Lower leg skin (tissue), 4 donors: ENCODE measurements around the gene LYST. TPM values are rescaled to one million over a fixed set of nuclear protein-coding genes. Genes with fewer than 3 reads are reported as not detected.

Source experiments
- DNase-seq, 2 donors: peaks; one replicate each; pipeline ENCODE4 v3.0.0-alpha.2; 2019; ENCODE audit warnings: low spot score in 2 of 2
- H3K4me3 ChIP-seq: fragments of 200-600 bp; sonication (generic); 2 replicates; pipeline ENCODE4 v1.5.1; 2017; ENCODE audit warnings: mild to moderate bottlenecking, low read depth; ENCODE audit not compliant: poor library complexity, severe bottlenecking
- POLR2A ChIP-seq, 2 donors: fragments of 450-650 bp; IDR thresholded peaks; one replicate each; pipeline ENCODE4 v1.6.1; 2016 to 2017; ENCODE audit warnings: antibody characterized with exemption in 2 of 2, mild to moderate bottlenecking in 1 of 2, moderate library complexity in 1 of 2
- WGBS, 2 donors: methylation state at CpG; one replicate each; pipeline ENCODE4 v1.1.5; 2018; 5-methylcytosine and 5-hydroxymethylcytosine counted together
- intact Hi-C: fragments of 100-400 bp; cut with DNase I; formaldehyde crosslinking; loops from one replicate; pipeline ENCODE4 v1.15.0; 2023; ENCODE audit warnings: low total_unique reads
- total RNA-seq, 4 donors: library from RNA; depleted of rRNA; stranded (reverse); fragments of >200 nt; gene quantifications; one replicate each; pipeline ENCODE4 v1.1.0, GENCODE V29; 2016
- TF ChIP-seq, protein P1 (sequence below), 3 donors: fragments of 450-650 bp; IDR thresholded peaks; one replicate each; pipeline ENCODE4 v1.5.1; 2016; ENCODE audit warnings: antibody characterized with exemption in 3 of 3, mild to moderate bottlenecking in 3 of 3, moderate library complexity in 2 of 3

Gene LYST
- total RNA-seq, 4 donors from 2014 or later, result 38.5 to 43.9 (median 40.9) TPM

DNA sequence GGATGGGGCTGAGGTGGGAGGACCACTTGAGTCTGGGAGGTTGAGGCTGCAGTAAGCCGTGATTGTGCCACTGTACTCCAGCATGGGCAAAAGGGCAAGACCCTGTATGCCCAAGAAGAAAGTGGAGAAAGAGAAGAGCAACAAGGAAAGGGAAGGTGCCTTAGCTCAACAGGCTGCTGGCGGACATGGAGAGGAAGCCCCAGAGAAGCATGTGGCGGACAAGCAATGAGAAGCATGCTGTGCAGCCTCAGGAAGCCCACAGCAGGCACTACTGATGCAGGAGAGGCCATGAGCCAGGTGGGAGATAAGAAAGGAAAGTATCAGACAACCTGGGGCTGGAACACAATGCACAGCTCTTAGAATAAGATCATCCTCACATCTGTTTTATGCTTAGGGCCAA is 184.5 kb downstream of the LYST start:
- WGBS, 2 donors, result 97 to 100% methylated on average over 3 of the region's 3 CpGs
- intact Hi-C loops, result no loop called here
- TF ChIP-seq, protein P1, sequence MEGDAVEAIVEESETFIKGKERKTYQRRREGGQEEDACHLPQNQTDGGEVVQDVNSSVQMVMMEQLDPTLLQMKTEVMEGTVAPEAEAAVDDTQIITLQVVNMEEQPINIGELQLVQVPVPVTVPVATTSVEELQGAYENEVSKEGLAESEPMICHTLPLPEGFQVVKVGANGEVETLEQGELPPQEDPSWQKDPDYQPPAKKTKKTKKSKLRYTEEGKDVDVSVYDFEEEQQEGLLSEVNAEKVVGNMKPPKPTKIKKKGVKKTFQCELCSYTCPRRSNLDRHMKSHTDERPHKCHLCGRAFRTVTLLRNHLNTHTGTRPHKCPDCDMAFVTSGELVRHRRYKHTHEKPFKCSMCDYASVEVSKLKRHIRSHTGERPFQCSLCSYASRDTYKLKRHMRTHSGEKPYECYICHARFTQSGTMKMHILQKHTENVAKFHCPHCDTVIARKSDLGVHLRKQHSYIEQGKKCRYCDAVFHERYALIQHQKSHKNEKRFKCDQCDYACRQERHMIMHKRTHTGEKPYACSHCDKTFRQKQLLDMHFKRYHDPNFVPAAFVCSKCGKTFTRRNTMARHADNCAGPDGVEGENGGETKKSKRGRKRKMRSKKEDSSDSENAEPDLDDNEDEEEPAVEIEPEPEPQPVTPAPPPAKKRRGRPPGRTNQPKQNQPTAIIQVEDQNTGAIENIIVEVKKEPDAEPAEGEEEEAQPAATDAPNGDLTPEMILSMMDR (IDR thresholded peaks at IDR 0.05), result no peak
- TF ChIP-seq POLR2A (IDR thresholded peaks at IDR 0.05), result no peak
- H3K4me3 ChIP-seq, result no peak overlapping the region
- DNase-seq, result no peak

DNA sequence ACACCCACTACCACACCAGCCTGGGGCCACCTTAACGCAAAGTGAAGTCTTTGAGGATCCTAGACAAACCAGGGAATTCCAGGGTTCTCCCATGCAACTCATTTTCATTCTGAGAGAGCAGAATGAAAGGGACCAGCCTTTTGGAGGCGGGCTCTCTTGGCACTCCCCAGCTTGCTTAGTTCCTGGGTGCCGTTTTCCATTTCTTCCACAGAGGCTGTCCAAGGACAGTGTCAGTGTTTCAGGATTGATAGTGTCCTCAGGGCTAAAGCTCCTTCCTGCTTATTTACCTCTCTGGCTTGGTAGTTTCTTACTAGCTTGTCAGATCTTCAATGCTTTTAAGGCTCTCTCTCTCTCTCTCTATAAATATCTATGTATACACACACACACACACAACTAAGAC is 187.1 kb downstream of the LYST start:
- 81 to 87% methylated on average over 3 of the region's 3 CpGs for WGBS, 2 donors
- no peak overlapping the region for H3K4me3 ChIP-seq
- TF ChIP-seq, protein P1 (IDR thresholded peaks at IDR 0.05), result no peak
- no peak for TF ChIP-seq POLR2A (IDR thresholded peaks at IDR 0.05)
- no peak for DNase-seq
- intact Hi-C loops, result no loop called here

- no peak overlapping the region for H3K4me3 ChIP-seq
- intact Hi-C loops, result no loop called here
- TF ChIP-seq, protein P1 (IDR thresholded peaks at IDR 0.05), result no peak
- WGBS, 2 donors, result 77 to 89% methylated on average over 2 of the region's 2 CpGs
- DNase-seq, result no peak
These were observed 187.7 kb downstream of the LYST start for GRCh38 chr1:235679005-235679404.

- no peak for DNase-seq
- TF ChIP-seq POLR2A (IDR thresholded peaks at IDR 0.05), result no peak
- TF ChIP-seq, protein P1 (IDR thresholded peaks at IDR 0.05), result no peak
- 98 to 99% methylated on average over 10 of the region's 10 CpGs for WGBS, 2 donors
- no peak overlapping the region for H3K4me3 ChIP-seq
- intact Hi-C loops, result no loop called here
These were observed 191.4 kb downstream of the LYST start for GRCh38 chr1:235675152-235675890.

DNA sequence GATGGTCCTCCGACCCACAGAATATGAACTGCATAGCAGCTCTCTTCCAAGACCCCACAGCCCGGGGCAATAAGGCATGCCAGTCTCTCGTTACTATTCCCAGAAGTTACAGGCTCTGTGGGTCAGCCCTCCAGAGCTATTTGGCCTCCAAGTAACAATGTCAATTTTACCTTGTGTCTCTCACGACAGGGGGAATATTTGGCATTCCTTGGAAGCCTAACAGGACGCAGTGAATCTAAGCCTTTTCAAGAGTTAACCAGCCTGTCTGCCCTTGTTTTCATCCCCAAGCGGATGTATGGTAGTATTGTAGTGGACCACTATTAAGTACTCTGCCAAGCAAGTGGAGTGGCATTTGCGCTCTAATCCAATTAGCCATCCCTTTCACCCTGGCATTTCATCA is 192.7 kb downstream of the LYST start:
- no peak overlapping the region for H3K4me3 ChIP-seq
- DNase-seq, result no peak
- WGBS, 2 donors, result 76 to 78% methylated on average over 7 of the region's 7 CpGs
- intact Hi-C loops, result no loop called here
- TF ChIP-seq, protein P1 (IDR thresholded peaks at IDR 0.05), result no peak
- no peak for TF ChIP-seq POLR2A (IDR thresholded peaks at IDR 0.05)

GRCh38 chr1:235671992-235672391 is 194.7 kb downstream of the LYST start:
- TF ChIP-seq POLR2A (IDR thresholded peaks at IDR 0.05), result no peak
- TF ChIP-seq, protein P1 (IDR thresholded peaks at IDR 0.05), result no peak
- no peak overlapping the region for H3K4me3 ChIP-seq
- WGBS, 2 donors, result 86 to 88% methylated on average over 1 of the region's 1 CpG
- intact Hi-C loops, result no loop called here
- no peak for DNase-seq
